OCI-M1 (cell line): ENCODE measurements around the gene GXYLT2.

Experiments used
- DNase-seq: peaks from one replicate; lab custom pipeline; 2025; lab: John Stamatoyannopoulos, UW

Gene GXYLT2, protein sequence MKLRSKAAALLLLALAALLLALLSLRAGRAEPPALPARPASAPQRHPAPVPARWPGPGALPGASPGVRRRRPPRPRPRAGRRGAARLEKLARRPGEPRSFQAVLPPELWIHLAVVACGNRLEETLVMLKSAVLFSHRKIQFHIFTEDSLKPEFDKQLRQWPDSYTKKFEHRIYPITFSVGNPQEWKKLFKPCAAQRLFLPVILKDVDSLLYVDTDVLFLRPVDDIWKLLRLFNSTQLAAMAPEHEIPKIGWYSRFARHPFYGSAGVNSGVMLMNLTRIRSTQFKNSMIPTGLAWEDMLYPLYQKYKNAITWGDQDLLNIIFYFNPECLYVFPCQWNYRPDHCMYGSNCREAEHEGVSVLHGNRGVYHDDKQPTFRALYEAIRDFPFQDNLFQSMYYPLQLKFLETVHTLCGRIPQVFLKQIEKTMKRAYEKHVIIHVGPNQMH

DNA sequence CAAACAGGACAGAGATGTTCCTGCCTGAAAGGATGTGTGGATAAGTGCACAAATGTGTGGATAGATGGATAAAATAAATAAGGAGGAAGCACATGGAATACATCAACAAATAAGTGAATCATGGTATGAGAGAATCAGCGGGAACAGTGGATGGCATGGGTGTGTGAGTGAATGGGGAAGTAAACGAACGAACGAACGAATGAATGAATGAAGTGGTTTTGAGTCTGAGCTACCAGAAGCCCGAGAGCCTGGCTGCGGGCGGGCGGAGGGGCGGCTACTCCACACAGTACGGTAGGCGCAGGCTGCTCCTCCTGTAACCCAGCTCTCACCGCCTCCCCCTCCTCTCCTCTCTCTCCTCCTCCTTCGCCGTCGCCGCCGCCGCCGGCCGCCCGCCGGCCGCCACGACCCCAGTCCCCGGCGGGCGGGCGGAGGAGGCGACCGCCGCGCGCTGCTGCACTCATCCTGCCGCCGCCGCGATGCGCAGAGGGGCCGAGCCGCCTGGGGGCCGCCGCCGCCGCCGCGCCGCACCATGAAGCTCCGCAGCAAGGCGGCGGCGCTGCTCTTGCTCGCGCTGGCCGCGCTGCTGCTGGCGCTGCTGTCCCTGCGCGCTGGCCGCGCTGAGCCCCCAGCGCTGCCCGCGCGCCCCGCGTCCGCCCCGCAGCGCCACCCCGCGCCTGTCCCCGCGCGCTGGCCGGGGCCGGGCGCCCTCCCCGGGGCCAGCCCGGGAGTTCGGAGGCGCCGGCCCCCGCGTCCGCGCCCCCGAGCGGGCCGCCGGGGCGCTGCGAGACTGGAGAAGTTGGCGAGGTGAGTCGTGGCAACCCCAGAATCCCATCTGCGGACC, at the start of gene GXYLT2:
TSS of gene GXYLT2 (plus strand) at position 342 of the 841 bp plus-strand sequence. CDS start at position 530, 188 bp downstream.
- DNase-seq: peak; percentile 62

DNA sequence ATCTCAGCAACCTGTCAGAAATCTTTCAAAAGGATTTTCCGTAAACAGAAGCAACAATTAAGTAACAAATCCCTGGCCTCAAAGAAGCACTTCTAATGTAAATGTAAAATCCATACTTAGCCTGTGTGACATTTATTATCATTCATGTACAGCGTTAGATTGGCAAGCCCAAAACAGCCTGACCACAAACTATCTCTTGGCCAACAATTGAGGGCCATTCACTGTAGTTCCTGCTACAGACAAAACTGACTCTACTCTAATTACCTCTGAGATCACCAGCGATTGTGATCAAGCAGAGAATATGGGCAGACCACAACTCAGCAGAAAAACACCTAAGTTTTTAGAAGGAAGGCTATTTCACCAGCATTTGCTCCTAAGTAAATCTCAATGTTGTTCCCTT, 48.8 kb upstream of the GXYLT2 start:
- peak; percentile 76 for DNase-seq

DNA sequence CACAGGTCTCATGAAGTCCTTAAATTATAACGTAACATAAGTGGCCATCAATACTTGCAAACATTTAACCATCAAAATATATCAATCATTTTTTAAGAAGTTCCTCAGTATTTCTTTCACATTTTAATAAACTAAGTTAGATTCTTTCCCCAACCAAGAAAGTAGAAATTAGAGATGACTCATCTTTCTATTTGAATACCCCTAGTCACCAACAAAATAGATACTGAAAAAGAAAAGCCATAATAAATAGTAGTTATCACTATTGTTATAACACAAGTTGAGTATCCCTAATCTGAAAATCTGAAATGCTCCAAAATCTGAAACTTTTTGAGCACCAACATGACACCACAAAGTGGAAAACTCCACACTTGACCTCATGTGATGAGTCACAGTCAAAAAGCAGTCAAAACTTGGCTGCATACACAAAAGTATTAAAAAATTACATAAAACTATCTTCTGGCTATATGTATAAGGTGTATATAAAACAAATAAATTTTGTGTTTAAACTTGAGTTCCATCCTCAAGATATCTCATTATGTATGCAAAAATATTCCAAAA, 43.3 kb upstream of the GXYLT2 start:
- no peak for DNase-seq

DNA sequence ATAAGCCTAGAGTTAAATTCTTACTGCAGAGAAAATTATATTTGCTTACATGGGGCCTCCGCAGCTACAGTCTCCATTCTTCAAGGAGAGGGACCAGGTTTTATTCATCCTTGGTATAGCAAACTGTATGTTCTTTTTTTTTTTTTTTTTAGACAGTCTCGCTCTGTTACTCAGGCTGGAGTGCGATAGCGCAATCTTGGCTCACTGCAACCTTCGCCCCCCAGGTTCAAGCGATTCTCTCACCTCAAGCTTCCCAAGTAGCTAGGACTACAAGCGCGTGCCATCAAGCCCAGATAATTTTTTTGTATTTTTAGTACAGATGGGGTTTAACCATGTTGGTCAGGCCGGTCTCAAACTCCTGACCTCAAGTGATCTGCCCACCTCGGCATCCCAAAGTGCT, 41.7 kb upstream of the GXYLT2 start:
- DNase-seq: no peak

DNA sequence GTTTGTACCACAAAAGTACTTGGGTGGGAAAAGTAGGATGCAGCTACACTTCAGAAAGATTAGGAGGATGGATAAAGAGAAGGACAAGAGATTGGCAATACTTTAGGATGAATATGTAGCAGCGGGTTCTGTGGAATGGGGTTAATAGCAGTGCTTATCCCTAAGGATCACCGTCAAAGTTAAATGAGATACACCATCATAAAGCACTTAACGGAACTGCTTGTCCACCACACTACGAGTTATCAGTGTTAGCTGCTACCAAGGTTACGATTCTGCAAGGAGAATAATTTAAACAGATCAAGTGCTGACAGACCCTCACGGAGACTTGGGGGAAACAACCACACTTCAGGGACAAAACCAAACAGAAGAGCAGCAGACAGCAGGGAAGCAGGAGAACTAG, 40.6 kb upstream of the GXYLT2 start:
- DNase-seq: no peak

DNA sequence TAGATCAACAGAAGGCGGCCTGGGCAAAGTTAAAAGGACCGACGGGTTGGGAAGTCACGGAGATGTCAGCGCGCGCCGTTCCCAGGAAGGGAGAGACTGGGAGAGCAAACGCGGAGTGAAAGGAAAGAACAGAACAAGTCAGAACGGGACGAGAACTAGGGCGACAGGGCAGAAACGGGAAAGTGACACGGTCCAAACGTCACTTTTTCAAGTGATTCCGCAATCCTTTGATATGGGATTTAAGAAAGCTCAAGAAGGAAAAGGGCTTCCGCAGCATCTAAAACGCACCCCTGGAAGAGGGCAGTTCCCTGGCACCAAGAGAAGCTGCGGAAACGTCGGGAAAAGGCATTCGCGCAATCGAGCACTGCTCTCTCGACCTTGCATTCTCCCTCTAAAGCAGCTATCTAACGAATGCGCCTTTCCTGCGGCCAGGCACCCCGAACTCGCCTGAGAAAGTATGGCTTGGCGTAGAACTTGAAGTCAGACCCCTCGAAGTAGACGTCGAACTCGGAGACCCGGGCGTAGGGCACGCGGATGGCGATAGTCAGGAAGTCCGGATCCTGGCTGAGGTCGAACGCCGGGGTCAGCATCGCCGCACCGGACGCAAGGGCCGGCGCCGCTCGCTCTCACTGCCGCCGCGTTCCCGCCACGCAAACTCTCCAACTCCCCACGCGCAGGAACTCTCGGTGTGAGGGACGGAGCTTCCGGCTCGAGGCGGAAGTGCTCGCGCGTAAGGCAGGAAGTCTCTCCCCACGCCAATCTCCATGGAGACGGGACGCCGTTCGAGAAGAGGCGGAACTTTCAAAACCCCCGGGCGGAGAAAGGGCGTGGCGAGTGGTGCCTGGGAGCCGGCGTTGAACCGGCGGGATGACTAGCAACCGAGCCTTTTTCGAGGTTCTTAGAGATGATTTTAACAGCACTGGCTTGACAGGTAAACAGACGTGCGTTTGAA, 39.8 kb upstream of the GXYLT2 start, which contains the start of gene SHQ1:
TSS of gene SHQ1 (minus strand) at position 695 of the 952 bp plus-strand sequence. CDS start at position 590, 105 bp downstream.
- peak; percentile 93 for DNase-seq

DNA sequence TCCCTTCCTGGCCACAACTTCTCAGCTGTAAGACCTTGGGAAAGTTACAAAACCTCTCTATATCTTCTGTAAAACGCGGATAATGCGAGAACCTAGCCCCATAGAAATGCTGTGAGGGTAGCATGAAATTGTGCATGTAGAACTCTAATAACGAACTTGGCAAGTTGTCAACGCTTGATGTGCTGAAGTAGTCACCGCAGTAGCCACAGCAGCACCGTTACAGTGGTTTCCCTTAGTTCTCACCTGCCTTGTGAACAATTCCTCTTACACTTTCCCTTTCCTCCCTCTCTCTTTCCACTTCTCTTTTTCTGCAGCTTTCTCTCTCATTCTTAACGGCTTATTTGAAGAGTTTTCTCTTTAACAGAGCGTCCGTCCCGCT, 39.2 kb upstream of the GXYLT2 start:
- peak; percentile 56 for DNase-seq

DNA sequence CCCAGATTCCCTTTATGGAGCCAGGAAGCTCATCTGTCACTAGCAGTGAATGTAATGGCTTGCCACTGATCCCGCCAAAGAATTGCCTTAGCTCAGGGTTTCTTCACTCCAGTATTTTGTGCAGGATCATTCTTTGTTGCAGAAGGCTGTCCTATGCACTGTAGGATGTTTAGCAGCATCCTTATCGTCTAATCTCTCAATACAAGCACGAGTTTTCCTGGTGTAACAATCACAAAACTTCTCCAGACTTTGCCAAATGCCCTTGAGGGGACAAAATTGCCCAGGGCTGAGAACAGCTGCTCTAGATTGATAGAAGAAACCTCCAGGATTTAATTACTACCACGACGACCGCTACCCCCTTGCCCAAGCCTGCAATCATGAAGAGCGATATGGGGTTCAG, 32.8 kb upstream of the GXYLT2 start:
- DNase-seq: no peak

DNA sequence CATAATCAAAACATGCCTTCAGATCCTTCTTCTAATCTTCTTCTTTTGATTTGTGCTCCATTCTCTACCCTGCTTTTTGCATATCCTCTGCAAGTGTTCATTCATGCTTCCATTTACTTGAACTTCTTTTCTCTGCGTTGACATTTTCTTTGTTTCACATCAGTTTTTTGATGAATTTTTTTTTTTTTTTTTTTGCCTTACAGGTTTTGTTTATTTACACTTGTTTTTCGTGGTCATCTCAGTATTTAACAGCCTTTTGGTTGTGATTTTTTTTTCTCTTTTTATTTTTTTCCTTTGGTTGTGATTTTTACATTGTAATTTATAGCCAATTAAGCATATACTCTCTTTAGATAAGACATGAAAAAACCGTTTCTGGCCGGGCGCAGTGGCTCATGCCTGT, 27.8 kb upstream of the GXYLT2 start:
- no peak for DNase-seq

DNA sequence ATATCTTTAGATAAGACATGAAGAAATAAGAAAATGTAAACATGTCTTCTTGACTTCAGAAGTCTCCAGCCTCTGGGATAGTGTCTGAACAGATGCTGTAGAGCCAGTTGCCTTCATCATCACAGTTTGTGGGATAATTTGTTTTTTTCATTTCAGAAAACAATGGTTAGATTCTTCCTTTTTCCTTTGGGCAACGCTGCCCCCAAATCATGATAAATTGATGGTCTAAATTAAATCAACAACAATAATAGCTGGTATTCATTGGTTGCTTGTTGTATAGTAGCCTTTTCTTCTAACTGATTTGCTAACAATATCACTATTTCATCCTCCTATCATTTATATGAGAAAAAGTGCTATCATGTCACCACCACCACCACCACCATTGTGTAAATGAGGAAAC, 27.0 kb upstream of the GXYLT2 start:
- DNase-seq: no peak

DNA sequence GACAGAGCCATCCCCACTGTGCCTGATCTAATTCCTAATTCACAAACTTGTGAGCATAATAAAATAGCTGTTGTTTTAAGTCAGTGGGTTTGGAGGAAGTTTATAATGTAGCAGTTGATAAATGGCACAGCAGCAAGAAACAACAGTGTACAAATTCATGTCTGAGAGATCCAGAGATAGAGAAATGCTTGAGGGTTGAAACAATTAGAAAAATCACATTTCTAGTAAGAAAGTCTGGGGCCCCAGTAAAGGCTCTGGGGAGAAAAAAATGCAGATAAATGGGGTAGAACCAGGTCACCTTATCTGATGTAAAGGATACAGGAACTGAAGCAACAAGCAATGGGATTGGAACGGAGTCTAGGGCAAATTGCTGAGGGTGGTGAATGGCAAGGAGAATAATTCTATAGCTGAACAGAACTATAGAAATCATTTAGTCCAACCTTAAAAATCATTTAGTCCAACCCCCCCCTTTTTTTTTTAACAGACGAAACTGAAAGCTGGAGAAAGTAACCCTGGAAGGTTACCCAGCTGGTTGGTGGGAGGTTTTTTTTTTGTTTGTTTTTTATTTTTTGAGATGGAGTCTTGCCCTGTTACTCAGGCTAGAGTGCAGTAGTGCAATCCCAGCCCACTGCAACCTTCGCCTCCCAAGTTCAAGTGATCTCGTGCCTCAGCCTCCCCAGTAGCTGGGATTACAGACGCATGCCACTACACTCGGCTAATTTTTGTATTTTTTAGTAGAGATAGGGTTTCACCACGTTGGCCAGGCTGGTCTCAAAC, 25.3 kb upstream of the GXYLT2 start:
- DNase-seq: peak; percentile 19

DNA sequence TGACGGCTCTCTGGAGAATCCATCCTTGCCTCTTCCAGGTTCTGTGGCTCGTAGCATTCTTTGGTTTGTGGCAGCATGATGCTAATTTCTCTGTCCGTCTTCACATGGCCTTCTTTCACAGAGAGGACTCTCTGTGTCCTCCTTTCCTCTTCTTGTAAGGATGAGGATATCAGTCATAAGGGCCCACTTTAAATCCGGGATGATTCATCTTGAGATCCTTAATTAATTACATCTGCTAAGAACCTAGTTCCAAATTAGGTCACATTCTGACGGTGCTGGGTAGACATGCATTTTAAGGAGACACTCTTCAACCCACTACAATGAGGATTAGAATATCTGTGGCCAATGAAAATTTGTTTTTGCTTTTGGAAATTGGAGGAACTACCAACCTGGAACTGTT, 15.7 kb upstream of the GXYLT2 start:
- DNase-seq: no peak

DNA sequence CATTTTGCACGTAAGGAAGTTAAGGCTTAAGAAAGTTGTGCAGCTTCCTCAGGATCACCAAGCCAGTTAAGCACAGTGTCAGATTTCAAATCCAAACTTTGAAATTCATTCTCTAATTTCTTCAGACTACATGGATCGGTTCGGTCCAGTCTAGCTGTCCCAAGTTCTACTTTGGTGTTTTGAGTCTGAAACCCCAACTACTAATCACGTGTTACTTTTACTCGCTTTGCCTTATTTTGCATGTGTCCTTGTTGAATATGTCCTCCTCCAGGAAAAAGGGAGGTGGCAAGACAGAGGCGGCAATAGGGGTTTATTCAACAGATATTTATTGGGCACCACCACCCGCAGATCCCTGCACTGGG, 522 bp upstream of the GXYLT2 start:
- DNase-seq: no peak

DNA sequence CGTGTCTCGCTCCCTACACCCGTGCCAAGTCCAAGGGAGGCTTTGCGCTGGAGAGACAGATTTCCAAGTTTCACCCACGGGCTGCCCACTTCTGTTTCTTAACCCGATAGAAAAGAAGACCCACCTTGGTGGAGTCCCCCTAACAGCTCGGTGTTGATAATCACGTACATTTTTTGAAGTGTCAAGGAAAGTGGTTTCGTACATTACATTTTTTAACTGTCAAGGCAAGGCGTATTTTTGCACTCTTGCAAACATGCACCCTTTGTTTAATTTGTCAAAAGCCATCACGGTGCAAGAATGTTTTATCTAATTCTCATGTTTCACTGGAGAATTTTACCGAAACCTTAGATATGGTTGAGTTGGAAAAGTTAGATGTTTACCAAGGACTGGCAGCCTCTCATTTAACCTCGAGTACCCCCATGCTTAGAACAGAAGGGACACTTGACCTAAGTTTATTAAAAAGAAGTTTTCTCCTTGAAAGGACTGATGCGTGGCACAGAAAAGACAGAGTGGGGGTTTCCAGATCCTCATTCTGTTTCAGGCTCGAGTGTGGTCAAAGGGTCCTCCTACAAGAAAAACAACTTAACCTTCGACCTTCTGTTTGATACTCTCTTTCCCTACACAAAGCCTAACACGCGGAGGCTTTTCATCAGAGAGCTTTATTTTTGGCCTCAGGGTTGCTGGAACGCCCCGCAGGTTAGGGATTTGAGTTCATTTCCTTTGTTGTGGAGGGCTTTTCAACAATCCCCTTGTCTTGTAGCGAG, 882 bp downstream of the GXYLT2 start:
- no peak for DNase-seq

DNA sequence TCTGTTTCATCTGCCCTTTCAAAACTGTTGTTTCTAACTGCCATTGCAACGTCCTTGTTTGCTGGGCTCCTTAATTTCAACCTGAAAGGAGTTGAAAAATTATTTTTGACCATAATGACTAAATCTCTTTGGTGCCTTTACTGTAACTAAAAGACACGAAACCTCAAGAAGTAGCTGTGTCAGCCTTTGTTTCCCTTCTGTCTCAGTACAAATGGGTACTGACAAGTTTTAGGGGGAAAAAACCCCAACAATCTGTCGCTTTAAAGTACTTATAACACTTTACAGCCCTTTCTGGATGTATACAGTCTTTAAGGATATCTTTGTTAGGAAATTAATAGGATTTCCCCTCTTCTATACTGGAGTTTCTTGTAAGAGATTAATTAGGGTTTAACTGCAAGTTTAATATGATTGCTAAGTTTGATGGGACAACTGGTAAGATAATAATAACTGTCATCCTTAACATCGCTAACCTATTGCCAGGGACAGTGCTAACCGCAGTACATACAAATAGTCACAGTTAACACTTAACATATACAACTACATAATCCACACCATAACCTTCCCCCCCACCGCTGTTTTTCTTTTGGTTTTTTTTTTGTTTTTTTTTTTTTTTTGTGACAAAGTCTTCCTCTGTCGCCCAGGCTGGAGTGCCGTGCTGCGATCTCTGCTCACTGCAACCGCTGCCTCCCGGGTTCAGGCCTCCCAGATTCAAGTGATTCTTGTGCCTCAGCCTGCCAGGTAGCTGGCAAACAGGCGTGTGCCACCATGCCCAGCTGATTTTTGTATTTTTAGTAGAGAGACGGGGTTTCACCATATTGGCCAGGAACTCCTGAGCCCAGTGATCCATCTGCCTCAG, 1.7 kb downstream of the GXYLT2 start:
- DNase-seq: no peak

DNA sequence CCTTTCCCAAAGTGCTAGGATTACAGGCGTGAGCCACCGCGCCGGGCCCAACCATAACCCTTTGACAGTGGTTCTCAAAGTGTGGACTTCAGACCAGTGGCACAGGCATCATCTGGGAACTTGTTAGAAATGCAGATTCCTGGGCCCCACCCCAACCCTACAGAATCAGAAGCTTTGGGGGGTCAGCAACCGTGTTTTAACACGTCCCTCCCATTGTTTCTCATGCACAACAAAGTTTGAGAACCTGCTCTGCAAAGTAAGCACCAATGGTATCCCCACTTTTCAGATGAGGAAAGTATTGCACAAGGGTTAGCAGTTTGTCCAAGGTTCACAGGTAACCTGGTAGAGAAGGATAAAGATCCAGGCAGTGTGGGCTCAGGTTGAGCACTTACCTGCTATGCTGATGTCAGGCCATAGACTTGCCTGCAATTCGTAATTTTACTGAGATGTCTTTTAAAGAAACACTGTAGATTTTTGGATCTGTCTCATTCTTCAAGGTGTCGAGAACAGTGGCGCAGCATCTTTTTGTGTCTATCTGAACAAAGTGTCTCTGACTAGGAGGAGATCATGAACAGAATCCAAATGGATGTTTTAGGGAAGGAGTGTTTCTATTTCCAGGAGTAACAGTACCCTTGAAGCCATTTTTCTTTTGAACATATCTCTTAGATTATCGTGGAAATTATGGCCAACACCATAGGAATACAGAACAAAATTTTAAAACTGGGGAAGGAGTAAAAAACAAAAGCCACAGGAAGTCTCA, 2.5 kb downstream of the GXYLT2 start:
- no peak for DNase-seq

DNA sequence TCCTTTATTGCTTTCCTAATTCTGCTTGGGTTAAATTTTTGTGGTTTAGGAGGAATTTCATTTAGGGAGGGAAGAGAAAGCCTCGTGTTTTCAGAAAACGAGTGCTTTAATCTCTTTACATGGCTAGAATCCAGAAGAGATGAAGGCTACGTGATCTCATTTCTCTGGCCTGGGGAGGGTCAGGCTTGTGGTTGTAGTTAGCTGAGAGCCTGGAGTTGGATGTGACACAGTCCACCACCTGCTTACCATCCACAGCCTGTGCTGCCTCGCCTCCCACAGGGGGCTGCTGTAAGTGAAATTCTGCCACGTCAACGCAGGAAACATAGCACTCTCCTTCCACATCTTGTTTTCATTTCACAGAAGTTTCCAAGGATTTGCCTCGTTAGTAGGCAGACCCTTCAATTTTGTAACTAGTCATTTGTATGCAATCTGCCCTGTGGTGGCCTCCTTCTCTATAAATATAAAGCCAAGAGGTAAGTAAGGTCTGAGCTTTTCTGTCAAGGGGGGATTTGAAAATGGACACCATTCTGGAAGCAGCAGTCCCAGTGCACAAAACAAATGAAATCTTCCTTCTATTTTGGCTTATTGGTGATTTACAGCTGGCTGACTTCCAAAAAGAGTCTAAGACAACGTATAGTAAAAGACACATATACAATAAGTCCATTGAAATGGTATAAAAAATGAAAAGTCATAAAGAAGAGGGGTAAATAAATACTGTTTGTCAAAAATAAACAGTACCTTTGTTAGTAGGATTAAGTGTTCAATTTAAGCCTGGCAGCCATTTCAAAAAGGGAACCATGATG, 3.4 kb downstream of the GXYLT2 start:
- DNase-seq: no peak
